GM12801 (cell line): Measurements from ENCODE around the gene SIN3B.

Experiments
- CTCF ChIP-seq: IDR thresholded peaks from one replicate; pipeline ENCODE4 v1.5.1; 2011; ENCODE audit warnings: control low read depth; ENCODE audit not compliant: insufficient read length; ENCODE audit errors: extremely low read depth

The SIN3B gene

GRCh38 chr19:16846901-16847300, 17.7 kb downstream of the SIN3B start:
- no peak for TF ChIP-seq CTCF

GRCh38 chr19:16847430-16847829, 18.2 kb downstream of the SIN3B start:
- no peak for TF ChIP-seq CTCF

- TF ChIP-seq CTCF, result no peak
These were observed 20.0 kb downstream of the SIN3B start for GRCh38 chr19:16849168-16849567.

- no peak for TF ChIP-seq CTCF
These were observed 20.9 kb downstream of the SIN3B start for GRCh38 chr19:16850133-16850532.

GRCh38 chr19:16851031-16851712, 22.0 kb downstream of the SIN3B start:
- TF ChIP-seq CTCF, result no peak

GRCh38 chr19:16853066-16853465, 23.9 kb downstream of the SIN3B start:
- TF ChIP-seq CTCF, result no peak

- TF ChIP-seq CTCF, result no peak
These were observed 26.9 kb downstream of the SIN3B start for GRCh38 chr19:16856091-16856490.
